K562 (cell line): ENCODE data around the gene FRRS1. TPM values are rescaled to one million over a fixed set of nuclear protein-coding genes. Genes with fewer than 3 reads are reported as not detected.

ENCODE experiments used
- E2F6 ChIP-seq, 2 experiments: IDR thresholded peaks; 2 replicates each; pipeline ENCODE4 v1.6.1; 2011; ENCODE audit warnings: borderline replicate concordance in 1 of 2, control low read depth in 1 of 2, low read depth in 1 of 2, low read length in 1 of 2, mild to moderate bottlenecking in 1 of 2, mixed read lengths in 1 of 2, moderate library complexity in 1 of 2; ENCODE audit not compliant: insufficient read depth in 1 of 2, insufficient read length in 1 of 2, poor library complexity in 1 of 2, severe bottlenecking in 1 of 2; ENCODE audit errors: extremely low read depth in 1 of 2
- EP400 ChIP-seq: fragments of 450-650 bp; IDR thresholded peaks from 2 replicates; pipeline ENCODE4 v1.6.1; 2017; ENCODE audit warnings: antibody characterized with exemption, mild to moderate bottlenecking, moderate library complexity
- GABPB2 ChIP-seq: fragments of 250-450 bp; sonication (Bioruptor Pico); conservative IDR thresholded peaks from 2 replicates; pipeline ENCODE4 v1.5.1; 2021; ENCODE audit warnings: mild to moderate bottlenecking
- HMBOX1 ChIP-seq: sonication (generic); IDR thresholded peaks from 2 replicates; pipeline ENCODE4 v1.6.1; 2016
- L3MBTL2 ChIP-seq: fragments of 450-650 bp; IDR thresholded peaks from 2 replicates; pipeline ENCODE4 v1.6.1; 2016; ENCODE audit warnings: mild to moderate bottlenecking, moderate library complexity
- MCM7 ChIP-seq, 2 experiments: fragments of 450-650 bp; IDR thresholded peaks; 2 replicates each; pipeline ENCODE4 v1.6.1; 2016 to 2018
- NCOA4 ChIP-seq: fragments of 450-650 bp; IDR thresholded peaks from 2 replicates; pipeline ENCODE4 v1.6.1; 2018; ENCODE audit warnings: mild to moderate bottlenecking; ENCODE audit not compliant: partially characterized antibody
- PCBP1 ChIP-seq: fragments of 200-400 bp; formaldehyde crosslinking; IDR thresholded peaks from 2 replicates; pipeline ENCODE4 v1.6.1; 2018; ENCODE audit warnings: mild to moderate bottlenecking, low read depth, low read length; ENCODE audit not compliant: poor library complexity, severe bottlenecking
- PHF21A ChIP-seq: fragments of 450-650 bp; IDR thresholded peaks from 2 replicates; pipeline ENCODE4 v1.6.1; 2017; ENCODE audit warnings: low read depth, borderline replicate concordance
- POLR2H ChIP-seq: IDR thresholded peaks from 2 replicates; pipeline ENCODE4 v1.6.1; 2016; ENCODE audit warnings: missing genetic modification characterization, low read depth, mild to moderate bottlenecking, control low read depth, missing compliant biosample characterization, moderate library complexity
- SMARCE1 ChIP-seq: fragments of 450-650 bp; IDR thresholded peaks from 2 replicates; pipeline ENCODE4 v1.7.1; 2016; ENCODE audit warnings: mild to moderate bottlenecking
- SNIP1 ChIP-seq: fragments of 450-650 bp; IDR thresholded peaks from 2 replicates; pipeline ENCODE4 v1.7.1; 2017; ENCODE audit warnings: low read depth, mild to moderate bottlenecking
- SNRNP70 ChIP-seq: fragments of 200-400 bp; formaldehyde crosslinking; optimal IDR thresholded peaks from 2 replicates; pipeline ENCODE3; 2017; ENCODE audit warnings: low read depth, low read length
- SRSF1 ChIP-seq: fragments of 200-400 bp; formaldehyde crosslinking; IDR thresholded peaks from 2 replicates; pipeline ENCODE4 v1.6.1; 2017; ENCODE audit warnings: mild to moderate bottlenecking, low read depth, low read length, moderate library complexity
- SRSF7 ChIP-seq: fragments of 200-400 bp; formaldehyde crosslinking; optimal IDR thresholded peaks from 2 replicates; pipeline ENCODE3; 2017; ENCODE audit warnings: mild to moderate bottlenecking, low read depth, low read length
- STAT6 ChIP-seq: sonication (generic); formaldehyde crosslinking; IDR thresholded peaks from 2 replicates; pipeline ENCODE4 v1.8.1; 2023; ENCODE audit warnings: mild to moderate bottlenecking, missing genetic modification reagents
- THAP7 ChIP-seq: fragments of 250-450 bp; sonication (Bioruptor Pico); IDR thresholded peaks from 2 replicates; pipeline ENCODE4 v1.5.0; 2021
- ZNF609 ChIP-seq: sonication (generic); formaldehyde crosslinking; IDR thresholded peaks from 2 replicates; pipeline ENCODE4 v1.8.1; 2023; ENCODE audit warnings: missing genetic modification reagents, mild to moderate bottlenecking, borderline replicate concordance
- polyA plus RNA-seq, 8 experiments: library from polyadenylated mRNA; depleted of rRNA in 4 of 8; stranded (reverse) in 5 of 8; unstranded in 3 of 8; fragments of >200 nt; fragmentation: Nextera tagmentation in 2 of 8; fragmentation: Illumina TruSeq in 1 of 8; extraction: Ambion mirVana in 2 of 8; extraction: Trizol in 1 of 8; gene quantifications; 2 replicates each; pipeline versions ENCODE4 v1.2.1 to v1.2.3, GENCODE V29; 2011 to 2014; ENCODE audit warnings: inconsistent platforms in 1 of 8, missing spikeins in 1 of 8
- total RNA-seq, 7 experiments: library from RNA; depleted of rRNA in 6 of 7; stranded (reverse); fragments of >200 nt in 6 of 7; fragmentation: Illumina TruSeq in 2 of 7; extraction: Trizol in 2 of 7; gene quantifications; 2 replicates each; pipeline versions ENCODE4 v1.2.1 to v1.2.3, GENCODE V29; 2011 to 2021; ENCODE audit warnings: low replicate concordance in 1 of 7

FRRS1 gene
- total and polyA plus RNA-seq, 9 of the 15 experiments (the other 6 are each of a cell fraction or from before 2014, with no cell fraction given), result 0.87 to 54.0 (median 23.7) TPM

- TF ChIP-seq STAT6 (CRISPR knock-in tag) (no peak), MCM7 (IDR thresholded peaks at IDR 0.05) (no peak), POLR2H (tag) (peak; percentile 75; the same call in 1 of the 2 replicates), SRSF7 (no peak), E2F6 (IDR thresholded peaks at IDR 0.05; ENCODE audit: borderline replicate concordance in 1 of 2, extremely low read depth in 1 of 2, insufficient read depth in 1 of 2, insufficient read length in 1 of 2, low read depth in 1 of 2, low read length in 1 of 2, poor library complexity in 1 of 2, severe bottlenecking in 1 of 2) (no peak), NCOA4 (no peak), SNRNP70 (no peak), ZNF609 (CRISPR knock-in tag) (no peak), PHF21A (no peak), EP400 (no peak), GABPB2 (no peak), HMBOX1 (peak; percentile 99), SMARCE1 (no peak), SNIP1 (no peak), THAP7 (CRISPR knock-in tag) (no peak), PCBP1 (no peak), SRSF1 (no peak), L3MBTL2 (no peak; the same call in none of the 2 replicates)
Observed at GRCh38 chr1:99766378-99766800, at the start of gene FRRS1 (continued).
